A673 (cell line): Measurements from ENCODE around the gene OR10AG1.

Experiments used
- CTCF ChIP-seq: fragments of 300-800, 200-600 bp; sonication (generic); conservative IDR thresholded peaks from 2 replicates; pipeline ENCODE4 v1.5.1; 2017; ENCODE audit warnings: low read depth, mild to moderate bottlenecking, antibody characterized with exemption, low read length, moderate library complexity, mixed read lengths
- EZH2 ChIP-seq: fragments of 200-600 bp; sonication (generic); IDR thresholded peaks from 2 replicates; pipeline ENCODE4 v1.6.1; 2017; ENCODE audit warnings: borderline replicate concordance, low read depth, mild to moderate bottlenecking, mixed read lengths, antibody characterized with exemption, low read length; ENCODE audit not compliant: poor library complexity, severe bottlenecking

GRCh38 chr11:55936300-55936699 is 33.4 kb downstream of the OR10AG1 start, which contains the start of gene OR5I1:
- TF ChIP-seq CTCF (no peak), EZH2 (no peak)
